GM19463 (cell line): ENCODE results near the gene XXYLT1.
"Not testable (repeated sequence)": the region's sequence is repeated elsewhere in the genome, so short reads cannot be mapped to it uniquely, and the experiment has no call there.

ENCODE experiments used
- ATAC-seq: cut with Tn5 transposase; IDR thresholded peaks from one replicate; pipeline ENCODE4 v1.9.1; 2021; ENCODE audit warnings: mild to moderate bottlenecking, moderate library complexity; ENCODE audit not compliant: unreplicated experiment

Gene XXYLT1

DNA sequence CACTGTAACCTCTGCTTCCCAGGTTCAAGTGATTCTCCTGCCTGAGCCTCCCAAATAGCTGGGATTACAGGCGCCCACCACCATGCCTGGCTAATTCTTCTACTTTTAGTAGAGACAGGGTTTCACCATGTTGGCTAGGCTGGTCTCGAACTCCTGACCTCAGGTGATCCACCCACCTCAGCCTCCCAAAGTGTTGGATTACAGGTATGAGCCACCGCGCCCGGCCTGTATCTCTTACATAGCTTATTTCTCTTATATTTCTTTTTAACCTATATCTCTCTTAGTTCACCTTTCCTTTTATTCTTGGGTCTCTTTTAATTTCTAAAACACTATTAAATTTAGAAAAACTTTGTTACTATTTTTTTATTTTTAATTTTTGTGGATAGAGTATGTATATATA lies 42.1 kb downstream of the XXYLT1 start:
- ATAC-seq: not testable (repeated sequence)

DNA sequence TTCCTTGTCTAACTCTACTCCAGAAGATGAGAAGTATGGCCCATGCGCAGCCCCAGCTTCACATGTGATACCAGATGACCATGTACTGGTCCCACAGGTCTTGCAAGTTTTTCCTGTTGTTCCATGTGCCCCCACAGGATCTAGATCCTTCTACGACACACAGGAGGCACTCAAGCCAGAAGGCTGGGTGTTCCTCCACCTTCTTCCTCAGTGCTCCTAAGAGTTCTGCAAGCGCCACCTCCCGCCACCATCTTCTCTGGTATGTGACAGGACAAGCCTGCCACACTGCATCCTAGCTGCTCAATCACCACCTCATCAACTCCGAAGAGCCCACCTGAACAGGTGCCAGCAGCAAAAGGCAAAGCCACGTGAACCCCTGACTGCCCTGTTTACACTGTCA lies 43.1 kb downstream of the XXYLT1 start:
- ATAC-seq: no peak

DNA sequence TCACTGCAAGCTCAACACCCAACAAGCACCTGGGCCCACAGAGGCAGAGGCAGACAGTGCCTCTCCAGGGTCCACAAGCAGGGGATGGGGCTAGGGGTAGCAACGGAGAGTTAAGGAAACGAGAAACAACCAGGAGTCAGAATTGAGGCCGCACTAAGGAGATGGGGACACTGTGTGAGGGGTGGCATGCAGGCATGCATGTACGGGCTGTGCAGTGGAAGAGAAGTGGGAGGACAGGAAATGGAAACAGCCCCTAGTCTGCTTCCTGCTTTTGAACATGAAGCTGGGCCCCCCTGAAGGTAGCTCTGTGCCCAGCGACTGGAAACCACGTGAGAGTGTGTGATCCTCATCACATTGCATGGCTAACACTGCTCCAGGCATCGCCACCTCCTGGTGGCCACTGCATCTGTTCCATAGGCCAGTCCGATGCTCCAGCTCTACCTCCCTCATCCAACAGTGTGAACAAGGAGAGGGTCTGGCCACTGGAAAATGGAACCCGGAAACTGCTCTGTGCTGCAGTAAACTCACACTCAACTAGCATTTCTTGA lies 44.0 kb downstream of the XXYLT1 start:
- no peak for ATAC-seq

DNA sequence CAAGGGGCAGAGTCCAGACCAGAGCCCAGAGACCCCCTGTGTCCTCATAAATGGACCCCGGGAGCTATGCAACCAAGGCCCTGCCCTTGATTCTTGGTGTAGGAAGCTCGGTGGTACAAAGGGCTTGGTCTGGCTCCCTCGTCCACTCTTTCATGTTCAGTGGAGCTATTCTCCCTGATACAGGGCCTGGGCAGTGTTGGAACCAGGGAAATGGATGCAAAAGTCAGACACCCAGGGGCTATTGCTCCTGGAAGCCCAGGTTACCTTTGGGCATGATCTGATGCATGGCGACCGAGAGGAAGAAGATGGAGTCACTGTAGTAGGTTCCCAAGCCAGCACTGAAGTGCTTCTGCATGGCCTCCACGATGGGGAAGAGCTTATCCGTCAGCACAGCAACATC lies 44.5 kb downstream of the XXYLT1 start:
- no peak for ATAC-seq

DNA sequence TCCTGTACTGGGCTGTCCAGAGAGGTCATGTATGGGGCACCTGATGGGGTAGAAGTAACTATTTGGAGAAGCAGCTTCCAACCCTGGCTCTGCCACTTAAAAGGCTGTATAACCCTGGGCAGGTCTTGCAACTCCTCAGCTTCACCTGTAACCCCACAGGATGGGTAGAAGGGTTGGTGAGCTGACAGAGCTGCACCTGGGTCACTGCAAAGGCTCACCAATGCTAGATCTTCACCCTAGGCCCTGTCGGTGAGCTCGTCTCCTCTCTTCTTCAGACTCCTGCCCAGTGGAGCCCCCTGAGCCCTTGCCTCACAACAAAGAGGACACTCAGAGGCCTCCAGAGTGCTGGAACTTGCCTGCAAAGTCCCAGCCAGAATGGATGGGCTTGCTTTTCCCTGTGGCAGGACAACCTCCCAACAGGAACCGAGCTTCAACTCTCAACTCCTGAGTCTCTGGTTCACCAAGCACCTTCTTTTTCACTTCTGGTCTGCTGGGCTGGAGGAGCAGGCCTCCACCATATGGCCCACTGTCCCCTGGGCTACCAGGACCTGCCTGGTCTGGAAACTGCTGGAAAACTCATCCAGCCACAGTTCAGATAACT lies 45.9 kb downstream of the XXYLT1 start:
- no peak for ATAC-seq

DNA sequence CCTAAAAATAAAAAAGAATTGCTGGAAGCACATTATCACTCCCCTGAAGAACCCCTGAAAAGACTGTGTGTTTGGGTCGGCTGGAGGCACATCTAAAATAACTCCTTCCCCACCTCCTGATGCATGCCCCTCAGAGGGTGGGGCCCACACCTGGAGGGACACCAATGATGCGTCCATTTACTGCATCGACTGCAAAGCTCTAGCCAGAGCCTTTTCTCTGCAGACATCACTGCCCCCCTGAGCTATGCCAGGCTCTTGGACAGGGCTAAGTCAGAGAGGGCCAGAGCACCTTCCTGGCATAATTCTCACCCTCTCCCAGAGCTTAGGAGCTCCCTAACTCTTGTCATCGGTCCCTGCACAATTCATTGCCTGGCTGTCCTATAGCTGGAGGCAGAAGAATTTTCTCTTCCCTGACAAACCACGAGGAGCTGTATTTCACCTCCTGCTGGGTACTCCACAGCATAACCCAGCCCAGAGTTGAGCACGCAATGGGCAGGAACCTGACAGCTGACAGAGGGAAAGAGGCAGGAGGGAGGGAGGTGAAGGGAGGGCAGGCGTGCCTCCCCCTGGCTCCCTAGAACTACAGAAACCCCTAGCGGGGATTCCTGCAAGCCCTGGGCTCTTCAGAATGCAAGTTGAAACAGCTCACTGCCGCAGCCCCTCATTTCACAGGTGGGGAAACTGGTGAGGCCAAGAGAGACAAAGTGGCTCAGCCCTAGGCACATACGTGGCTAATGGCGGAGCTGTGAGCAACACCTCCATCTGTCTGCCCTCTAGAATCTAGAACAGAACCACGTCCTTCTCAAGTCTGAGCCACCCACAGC lies 46.6 kb downstream of the XXYLT1 start:
- no peak for ATAC-seq

DNA sequence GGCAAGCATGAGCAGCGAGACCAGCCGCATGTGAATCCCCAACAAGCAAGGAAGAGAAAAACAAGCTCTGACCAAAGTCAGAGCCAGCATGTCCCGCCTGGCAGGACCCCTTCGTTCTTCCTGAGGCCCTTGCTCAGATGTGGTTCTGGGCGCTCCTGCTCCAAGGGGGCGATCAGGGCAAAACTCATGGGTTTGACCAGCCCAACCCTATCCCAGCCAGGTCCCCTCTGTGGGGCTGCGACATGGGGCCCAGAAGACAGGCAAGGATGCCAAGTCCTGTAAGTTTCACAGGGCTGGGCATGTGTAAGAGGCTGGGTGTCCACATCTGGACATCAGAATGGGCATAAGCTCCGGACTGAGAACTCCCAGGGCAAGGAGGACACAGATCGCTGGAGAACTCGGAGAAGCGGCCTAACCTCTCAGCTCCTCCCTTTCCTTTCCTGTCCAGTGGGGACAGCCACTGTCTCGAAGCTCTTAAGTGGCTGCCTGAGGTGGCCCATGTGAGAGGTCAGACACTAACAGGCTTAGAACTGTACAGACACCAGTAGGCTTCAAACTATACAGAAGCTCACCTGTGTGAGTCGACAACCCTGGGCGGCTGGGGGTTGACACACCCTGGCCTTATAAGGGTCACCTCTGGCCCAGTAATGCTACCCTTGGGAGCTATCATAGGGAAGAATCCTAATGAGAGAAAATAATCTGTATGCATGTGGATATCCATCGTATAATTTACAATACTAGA lies 48.9 kb downstream of the XXYLT1 start:
- no peak for ATAC-seq

DNA sequence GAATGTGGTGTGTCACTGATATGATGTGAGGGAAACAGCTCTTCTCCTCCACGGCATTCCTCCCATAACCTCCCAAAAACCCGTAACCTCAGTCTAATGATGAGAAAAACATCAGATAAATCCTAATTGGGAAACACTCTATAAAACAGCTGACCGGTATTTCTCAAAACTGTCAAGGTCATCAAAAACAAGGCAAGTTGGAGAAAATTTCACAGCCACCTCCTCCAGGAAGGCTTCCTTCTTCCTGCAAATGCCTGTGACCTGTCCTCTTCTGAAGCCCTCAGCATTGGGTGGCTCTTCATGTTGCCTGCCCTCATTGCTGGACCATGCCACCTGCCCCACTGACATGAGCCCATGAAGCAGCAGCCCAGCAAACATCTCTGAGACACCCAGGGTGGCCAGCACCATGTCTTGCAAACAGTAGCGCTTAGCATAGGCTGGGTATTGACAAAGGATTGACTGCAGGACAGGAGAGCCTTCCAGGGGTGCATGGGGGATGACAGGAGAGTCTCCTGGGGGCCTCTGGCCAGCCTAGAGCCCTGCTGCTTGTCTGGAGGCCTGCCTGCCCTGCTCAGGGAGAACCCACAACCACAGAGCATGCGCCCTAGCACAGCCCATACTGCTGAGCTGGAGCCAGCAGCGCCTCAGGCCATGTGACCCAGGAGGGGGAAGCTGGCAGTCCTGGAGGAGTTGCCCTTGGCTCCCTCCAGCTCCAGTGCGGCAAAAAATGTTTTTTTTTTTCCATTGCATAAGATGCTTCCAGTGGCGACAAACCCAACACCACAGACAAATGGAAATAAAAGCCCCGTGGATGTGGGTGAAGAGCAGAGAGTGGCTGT lies 49.7 kb downstream of the XXYLT1 start:
- ATAC-seq: no peak

DNA sequence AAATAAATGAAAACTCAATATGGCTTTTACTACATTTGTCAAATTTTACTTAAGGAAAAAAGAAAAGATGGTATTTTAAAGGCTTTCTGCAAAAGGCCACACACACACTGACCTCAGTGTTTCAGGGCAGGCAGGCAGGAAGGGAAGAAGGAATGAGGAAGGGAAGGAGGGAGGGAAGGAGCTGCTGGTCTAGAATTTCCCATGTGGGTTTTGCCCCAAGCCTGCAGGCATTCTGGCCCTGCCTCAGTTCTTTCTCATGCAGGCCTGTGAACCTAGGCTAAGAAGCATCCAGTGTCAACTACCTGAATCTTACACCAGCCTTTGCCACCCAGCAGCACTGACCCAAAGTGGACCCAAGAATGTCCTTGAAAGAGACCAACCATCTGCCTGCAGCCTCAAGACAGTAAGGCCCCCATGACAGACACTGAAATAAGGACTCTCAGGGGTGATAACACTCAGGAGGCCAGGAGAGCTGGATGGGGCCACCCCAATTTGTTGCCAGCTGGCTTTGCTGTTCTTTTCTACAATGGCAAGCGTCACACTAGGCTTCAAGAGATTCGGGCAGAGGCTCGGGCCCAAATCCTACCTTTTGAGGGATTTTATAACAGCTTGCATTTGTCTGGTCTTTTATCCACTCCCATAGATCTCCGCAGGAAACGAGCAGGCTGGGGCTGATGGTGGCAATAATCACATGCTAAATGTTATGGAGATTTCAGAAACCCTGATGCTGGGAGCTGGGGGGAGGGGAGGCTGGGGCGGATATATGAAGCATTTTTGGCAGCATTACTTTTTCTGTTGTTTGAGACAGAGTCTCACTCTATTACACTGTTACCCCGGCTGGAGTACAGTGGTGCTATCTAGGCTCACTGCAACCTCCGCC lies 51.4 kb downstream of the XXYLT1 start:
- no peak for ATAC-seq

DNA sequence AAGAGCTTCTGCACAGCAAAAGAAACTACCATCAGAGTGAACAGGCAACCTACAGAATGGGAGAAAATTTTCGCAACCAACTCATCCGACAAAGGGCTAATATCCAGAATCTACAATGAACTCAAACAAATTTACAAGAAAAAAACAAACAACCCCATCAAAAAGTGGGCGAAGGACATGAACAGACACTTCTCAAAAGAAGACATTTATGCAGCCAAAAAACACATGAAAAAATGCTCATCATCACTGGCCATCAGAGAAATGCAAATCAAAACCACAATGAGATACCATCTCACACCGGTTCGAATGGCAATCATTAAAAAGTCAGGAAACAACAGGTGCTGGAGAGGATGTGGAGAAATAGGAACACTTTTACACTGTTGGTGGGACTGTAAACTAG lies 52.6 kb downstream of the XXYLT1 start:
- not testable (repeated sequence) for ATAC-seq

DNA sequence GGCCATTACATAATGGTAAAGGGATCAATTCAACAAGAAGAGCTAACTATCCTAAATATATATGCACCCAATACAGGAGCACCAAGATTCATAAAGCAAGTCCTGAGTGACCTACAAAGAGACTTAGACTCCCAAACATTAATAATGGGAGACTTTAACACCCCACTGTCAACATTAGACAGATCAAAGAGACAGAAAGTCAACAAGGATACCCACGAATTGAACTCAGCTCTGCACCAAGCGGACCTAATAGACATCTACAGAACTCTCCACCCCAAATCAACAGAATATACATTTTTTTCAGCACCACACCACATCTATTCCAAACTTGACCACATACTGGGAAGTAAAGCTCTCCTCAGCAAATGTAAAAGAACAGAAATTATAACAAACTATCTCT lies 55.4 kb downstream of the XXYLT1 start:
- ATAC-seq: not testable (repeated sequence)

DNA sequence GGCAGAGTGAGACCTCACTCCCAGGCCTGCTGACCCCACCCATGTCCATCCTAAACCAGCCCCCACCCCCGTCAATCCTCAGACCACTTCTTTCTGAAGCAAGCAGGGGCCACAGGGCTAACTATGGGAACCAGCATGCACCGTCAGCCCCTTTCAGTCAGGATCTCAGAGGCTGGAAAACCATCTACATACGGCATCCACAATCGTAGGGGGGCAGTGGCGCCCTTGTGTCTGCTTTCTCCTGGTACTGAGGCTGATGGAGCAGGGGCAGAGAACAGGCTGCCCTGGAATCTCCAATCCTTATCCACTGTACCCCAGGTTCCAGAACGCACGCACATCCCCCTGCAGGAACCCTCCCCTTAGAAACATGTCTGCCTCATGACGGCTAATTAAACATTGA lies 56.6 kb downstream of the XXYLT1 start:
- no peak for ATAC-seq

DNA sequence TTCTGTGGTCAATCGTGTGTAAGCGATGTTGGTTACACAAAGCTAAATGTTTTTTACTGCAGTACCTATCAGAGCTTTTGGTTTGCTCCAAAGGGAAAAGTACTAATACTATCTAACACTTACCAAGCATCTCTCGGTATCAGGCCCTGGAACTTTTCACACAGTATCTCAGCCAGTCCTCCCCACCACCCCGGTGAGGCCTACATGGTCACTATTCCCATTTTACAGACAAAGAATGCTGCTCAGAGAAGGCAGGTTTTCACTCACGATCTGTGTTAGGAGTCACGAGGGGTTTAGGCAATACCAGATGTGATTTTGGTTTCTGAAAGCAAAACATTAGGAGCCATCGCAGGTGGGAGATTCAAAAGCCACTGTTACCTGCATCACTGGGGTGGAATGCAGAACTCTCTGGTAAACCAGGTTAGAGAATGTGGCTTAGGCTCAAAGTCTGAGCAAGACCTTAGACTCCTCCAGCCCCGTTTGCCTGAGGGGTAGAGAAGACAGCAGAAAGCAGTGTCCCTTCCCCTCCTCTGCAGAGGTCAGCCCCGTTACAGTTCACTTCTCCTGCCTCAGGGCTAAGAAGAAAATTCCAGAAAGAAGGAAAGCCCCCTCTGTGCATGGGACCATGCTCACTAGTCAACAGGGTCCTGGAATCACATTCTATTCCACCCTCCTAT lies 57.2 kb downstream of the XXYLT1 start:
- ATAC-seq: no peak

DNA sequence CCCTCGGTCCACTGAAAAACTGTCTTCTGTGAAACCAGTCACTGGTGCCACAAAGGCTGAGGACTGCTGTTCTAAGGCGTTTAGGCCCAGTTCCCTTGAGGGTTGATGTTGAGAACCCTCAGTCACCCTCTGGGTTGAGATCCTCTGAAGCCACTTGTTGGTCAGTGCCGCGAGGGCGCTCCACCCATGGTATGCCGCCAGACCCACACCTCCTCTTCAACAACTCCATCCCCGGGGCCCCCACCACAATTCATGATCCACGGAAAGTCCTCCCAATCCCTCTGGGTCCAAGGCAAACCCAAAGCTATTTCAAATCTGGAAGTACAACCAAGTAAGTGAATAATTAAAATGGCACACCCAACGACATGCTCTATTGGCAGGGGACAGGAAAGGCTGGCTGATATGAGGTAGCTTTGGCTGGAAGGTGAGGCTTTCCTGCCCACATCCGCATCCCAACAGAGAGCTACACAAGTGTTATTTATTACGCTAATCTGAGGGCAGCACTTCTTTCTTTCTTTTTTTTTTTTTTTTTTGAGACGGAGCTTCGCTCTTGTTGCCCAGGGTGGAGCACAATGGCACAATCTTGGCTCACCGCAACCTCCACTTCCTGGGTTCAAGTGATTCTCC lies 58.1 kb downstream of the XXYLT1 start:
- ATAC-seq: no peak

DNA sequence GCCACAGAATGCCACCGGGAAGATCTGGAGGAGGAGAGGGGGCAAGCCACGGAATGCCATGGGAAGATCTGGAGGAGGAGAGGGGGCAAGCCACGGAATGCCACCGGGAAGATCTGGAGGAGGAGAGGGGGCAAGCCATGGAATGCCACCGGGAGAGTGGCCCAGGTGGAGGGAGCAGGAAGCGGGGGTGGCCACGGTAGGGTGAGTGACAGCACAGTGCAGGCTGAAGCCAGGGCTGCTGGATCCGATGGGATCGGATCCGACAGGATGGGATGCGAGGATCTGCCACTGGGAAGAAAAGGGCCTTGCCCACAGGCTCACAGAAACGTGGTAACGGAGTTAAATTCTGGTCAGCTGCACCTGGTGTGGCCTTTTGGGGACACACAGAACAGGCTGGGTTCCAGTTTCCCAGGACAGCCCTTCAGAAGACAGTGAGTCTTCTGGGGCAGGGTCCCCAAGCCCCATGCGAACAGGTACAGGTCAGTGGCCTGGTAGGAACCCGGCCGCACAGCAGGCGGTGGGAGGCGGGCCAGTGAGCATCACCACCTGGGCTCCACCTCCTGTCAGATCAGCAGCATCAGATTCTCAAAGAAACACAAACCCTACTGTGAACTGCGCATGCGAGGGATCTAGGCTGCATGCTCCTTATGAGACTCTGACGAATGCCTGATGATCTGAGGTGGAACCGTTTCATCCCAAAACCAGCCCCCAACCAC lies 58.8 kb downstream of the XXYLT1 start:
- no peak for ATAC-seq

DNA sequence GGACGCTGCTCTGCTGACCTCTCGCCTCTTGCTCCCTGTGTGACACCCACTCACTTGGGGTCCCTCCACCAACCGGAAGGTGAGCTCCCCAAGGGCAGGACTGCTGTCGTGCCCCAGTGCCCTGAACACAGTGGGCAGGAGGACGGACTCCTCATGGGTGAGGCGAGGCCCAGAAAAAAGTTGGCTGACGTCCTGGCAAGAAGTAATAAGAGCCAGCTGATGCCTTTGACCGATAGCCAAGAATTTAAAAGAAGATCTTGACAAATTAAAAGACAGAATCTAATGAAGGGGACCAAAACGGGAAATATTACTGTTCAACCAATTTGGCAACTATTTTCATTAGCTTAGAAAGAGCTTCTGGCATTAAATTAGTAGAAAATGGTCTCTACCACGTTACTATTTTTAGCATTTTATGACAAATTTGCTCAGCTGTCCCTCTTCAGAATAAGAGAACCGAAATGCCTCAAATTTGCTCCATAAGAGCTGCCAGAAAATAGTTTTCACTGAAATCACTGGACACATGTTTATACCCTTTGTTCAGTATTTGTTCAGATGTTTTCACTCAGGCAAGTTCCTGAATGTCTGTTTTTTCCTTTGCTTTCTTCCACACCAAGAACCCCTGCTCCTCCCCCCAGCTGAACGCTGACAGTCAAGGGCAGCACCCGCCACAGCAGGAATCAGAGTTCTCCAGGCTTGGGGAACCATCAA lies 60.5 kb downstream of the XXYLT1 start:
- ATAC-seq: no peak

DNA sequence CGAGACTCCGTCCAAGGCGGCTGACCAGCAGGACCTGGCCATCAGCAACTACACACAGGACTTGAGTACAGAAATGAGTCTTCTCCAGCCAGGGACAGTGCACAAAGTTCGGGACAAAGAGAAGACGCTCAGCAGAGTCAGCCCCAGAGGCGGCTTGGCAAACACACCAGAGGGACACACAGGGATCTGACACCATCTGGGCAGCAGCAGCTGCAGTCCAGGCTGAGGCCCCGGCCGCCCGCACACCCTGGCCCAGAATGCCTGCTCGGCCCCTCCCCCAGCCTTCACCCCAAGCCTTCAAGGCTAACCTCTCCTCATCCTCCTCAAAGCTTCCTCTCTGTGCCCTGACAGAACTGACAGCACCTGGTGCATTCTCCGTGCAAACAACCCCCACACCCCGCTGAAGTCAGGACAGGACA lies 61.1 kb downstream of the XXYLT1 start:
- ATAC-seq: no peak
